Left lobe of liver (tissue), 2 donors: Measurements from ENCODE around the gene HIP1. TPM values are rescaled to one million over a fixed set of nuclear protein-coding genes. Genes with fewer than 3 reads are reported as not detected.
"Not testable (repeated sequence)": the region's sequence is repeated elsewhere in the genome, so short reads cannot be mapped to it uniquely, and the experiment has no call there.

Experiments
- ATAC-seq: fragments of 200-7000 bp; cut with Tn5 transposase; one replicate; pipeline ENCODE4 v1.9.1; 2020; ENCODE audit warnings: mild to moderate bottlenecking, moderate library complexity
- DNase-seq: peaks from one replicate; pipeline ENCODE4 v3.0.0-alpha.2; 2020; ENCODE audit warnings: low spot score
- total RNA-seq: library from RNA; stranded (reverse); gene quantifications from one replicate; pipeline ENCODE4 v1.2.1, GENCODE V29; 2021
- donor health status: DM: no; HTN: no; CAD: no; lungs with moderate emphysema.
- donor health status: DM: no; HTN: yes; CAD: no.

The HIP1 gene
- total RNA-seq, 1 donor from 2014 or later, result 20.3 TPM

DNA sequence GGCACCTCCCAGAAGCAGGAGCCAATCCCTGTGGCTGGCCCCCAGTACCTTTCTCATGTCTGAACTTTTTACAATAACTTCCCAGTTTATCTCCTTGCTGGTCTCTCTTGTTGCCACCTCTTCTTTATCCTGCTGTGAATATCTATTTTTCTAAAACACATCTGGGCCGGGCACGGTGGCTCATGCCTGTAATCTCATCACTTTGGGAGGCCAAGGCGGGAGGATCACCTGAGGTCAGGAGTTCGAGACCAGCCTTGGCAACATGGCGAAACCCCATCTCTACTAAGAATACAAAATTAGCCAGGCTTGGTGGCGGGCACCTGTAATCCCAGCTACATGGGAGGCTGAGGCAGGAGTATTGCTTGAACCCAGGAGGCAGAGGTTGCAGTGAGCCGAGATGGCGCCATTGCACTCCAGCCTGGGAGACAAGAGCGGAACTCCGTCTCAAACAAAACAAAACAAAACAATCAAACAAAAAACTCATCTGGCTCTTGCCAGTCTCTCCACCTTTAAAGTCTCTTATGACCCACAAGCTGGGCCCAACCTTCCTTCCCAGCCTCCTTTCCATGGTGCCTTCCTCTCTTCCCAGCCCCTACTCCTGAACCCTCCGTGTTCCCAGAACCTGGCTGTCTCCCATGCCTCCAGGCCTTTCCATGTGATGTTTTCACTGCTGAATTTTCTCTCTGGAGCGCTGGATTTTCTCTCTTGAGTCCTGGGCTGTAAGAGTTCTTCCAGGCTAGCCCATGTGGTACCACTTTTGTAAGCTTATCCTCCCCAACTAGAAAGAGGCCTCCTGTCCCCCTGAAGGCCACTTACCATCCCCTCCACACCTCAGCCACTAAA lies 51.3 kb downstream of the HIP1 start:
- DNase-seq, result no peak
- ATAC-seq, result no peak

DNA sequence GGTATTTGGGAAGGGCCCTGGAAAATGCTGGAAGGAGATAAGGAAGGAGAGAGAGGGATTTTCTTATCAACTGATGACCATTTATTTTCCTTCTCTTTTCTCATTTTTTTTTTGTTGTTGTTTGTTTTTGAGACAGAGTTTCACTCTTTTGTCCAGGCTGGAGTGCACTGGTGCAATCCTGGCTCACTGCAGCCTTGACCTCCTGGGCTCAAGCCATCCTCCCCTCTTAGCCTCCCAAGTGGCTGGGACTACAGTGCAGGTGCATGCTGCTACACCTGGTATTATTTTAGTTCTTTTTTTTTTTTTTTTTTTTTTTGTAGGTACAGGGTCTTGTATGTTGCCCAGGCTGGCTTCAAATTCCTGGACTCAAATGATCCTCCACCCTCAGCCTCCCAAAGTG lies 52.2 kb downstream of the HIP1 start:
- ATAC-seq, result no peak
- no peak for DNase-seq

DNA sequence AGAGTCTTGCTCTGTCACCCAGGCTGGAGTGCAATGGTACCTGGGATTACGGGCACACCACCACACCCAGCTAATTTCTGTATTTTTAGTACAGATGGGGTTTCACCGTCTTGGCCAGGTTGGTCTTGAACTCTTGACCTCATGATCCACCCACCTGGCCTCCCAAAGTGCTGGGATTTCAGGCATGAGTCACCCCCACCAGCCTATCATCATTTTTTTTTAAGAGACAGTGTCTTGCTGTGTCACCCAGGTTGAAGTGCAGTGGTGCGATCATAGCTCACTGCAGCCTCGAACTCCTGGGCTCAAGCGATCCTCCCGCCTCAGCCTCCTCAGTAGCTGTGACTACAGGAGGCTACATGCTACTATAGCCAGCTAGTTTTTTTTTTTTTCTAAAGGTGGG lies 56.7 kb downstream of the HIP1 start:
- ATAC-seq, DNase-seq: not testable (repeated sequence)

GRCh38 chr7:75679060-75679459 lies 59.7 kb downstream of the HIP1 start:
- ATAC-seq, result no peak
- no peak for DNase-seq

GRCh38 chr7:75669579-75669978 lies 69.2 kb downstream of the HIP1 start:
- no peak for ATAC-seq

GRCh38 chr7:75667938-75668337 lies 70.8 kb downstream of the HIP1 start:
- DNase-seq, result no peak
- no peak for ATAC-seq

More at GRCh38 chr7:75669579-75669978, 69.2 kb downstream of the HIP1 start:
- DNase-seq, result no peak

- no peak for DNase-seq
- ATAC-seq, result no peak
Observed at GRCh38 chr7:75663302-75663907, 75.3 kb downstream of the HIP1 start.

GRCh38 chr7:75662579-75663301 lies 76.0 kb downstream of the HIP1 start:
- ATAC-seq, result no peak
- DNase-seq, result no peak

DNA sequence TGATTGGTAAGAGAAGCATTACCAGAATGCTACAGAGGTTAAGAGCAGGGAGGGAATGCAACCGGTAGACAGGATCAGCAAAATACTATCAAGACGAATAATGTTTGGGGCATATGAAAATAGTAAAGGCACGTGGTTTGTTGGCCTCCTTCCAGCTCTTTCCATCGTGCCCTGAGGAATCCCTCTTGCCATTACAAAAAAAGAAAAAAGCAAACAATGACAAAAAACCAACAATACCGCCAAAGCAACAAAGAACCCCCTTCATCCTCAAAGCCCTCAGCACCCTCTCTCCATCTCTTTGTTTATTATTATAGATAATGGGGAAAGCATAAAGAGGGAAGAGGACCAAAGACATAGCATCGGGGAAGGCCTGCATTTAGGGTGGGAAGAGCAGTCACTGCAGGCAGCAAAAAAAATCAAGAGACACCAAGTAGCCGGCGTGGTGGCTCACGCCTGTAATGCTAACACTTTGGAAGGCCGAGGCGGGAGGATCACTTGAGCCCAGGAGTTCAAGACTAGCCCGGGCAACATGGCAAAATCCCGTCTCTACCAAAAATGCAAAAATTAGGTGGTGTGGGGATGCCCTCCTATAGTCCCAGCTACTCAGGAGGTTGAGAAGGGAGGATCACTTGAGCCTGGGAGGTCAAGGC lies 78.0 kb downstream of the HIP1 start:
- DNase-seq, result no peak
- no peak for ATAC-seq

DNA sequence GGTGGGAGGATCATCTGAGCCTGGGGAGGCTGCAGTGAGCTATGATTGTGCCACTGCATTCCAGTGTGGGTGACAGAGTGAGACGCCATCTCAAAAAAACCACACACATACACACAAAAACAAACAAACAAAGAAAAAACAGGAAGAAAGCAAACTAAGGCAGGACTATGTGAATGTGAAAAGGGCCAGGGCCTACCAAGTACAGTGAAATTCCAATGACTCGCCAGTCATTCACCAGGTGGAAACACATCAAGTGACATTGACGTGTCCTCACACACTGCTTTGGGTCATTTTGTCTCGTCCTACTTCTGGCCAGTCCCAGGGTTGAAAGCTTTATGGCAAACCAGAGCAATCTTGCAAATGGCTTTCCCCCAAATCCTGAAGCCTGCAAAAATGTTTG lies 79.9 kb downstream of the HIP1 start:
- DNase-seq, result no peak
- no peak for ATAC-seq

- no peak for ATAC-seq
- DNase-seq, result no peak
Observed at GRCh38 chr7:75658369-75658768, 80.4 kb downstream of the HIP1 start.

GRCh38 chr7:75657866-75658265 lies 80.9 kb downstream of the HIP1 start:
- DNase-seq, result no peak
- no peak for ATAC-seq

DNA sequence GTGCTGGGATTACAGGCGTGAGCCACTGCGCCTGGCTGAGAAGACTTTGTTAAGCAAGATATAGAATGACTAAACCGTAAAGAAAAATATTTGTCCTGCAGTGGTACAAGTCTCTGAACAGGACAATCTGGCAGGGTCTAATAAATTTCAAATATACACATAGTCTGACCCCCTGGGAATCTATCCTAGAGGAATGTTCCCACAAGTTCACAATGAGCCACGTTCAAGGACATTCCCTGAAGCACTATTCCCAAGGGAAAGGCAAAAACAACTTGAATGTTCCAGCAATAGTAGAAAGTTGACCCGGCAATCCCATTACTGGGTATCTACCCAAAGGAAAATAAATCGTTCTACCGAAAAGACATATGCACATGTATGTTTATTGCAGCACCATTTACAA lies 82.0 kb downstream of the HIP1 start:
- no peak for DNase-seq
- no peak for ATAC-seq

DNA sequence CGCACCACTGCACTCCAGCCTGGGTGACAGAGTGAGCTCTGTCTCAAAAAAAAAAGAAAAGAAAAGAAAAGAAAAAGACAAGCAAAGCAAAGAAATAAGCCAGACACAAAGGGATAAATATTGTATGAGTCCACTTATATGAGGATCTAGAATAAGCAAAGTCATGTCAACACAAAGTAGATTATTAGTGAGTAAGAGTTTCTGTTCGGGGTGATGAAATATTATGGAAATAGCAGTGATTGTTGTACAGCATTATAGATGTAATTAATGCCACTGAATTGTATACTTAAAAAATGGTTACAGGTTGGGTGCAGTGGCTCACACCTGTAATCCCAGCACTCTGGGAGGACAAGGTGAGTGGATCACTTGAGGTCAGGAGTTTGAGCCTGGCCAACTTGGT lies 83.2 kb downstream of the HIP1 start:
- ATAC-seq (no peak), DNase-seq (no peak)

DNA sequence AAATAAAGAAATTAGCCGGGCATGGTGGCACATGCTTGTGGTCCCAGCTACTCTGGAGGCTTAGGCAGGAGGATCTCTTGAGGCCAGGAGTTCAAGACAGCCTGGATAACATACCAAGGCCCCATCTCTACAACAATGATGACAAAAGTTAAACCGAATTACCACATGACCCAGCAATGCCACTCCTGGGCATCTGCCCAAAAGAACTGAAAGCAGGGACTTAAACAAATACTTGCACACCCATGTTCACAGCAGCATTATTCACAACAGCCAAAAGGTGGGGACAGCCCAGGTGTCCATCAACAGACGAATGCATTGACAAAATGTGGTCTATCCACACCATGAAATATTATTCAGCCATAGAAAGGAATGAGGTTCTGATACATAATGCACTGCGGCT lies 83.9 kb downstream of the HIP1 start:
- ATAC-seq (peak; percentile 48), DNase-seq (no peak)

DNA sequence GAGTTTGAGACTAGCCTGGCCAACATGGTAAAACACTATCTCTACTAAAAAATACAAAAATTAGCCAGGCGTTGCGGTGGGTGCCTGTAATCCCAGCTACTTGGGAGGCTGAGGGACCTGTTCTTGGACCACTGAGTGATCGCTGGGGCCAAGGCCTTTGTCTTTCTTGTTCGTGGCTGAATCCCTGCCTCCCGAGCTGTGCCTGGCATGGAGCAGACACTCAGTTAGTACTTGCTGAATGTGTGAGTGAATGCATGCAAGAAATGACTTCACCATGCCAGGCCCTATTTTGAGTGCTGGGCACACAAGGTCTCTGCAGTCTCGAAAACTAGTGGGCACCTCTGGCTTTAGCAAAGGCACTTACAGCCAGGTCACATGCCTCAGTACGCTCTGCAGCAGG lies 85.1 kb downstream of the HIP1 start:
- DNase-seq, result no peak
- no peak for ATAC-seq

DNA sequence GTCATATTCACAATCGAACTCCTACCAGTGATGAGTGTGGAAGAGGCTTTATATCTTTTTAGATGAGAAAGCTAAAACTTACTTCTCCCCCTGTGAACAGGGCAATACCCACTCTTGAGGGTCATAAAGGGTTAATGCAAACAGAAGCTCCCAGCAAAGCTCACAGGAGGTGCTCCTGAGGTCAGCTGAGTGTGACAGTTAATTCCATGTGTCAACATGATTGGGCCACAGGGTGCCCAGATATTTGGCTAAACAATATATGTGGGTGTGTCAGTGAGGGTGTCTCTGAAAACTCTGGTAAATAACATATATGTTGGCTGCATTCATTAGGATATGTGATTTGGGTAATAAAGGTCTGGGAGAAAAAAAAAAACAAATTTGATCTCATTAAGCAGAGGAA lies 86.0 kb downstream of the HIP1 start:
- no peak for ATAC-seq

GRCh38 chr7:75650681-75651080 lies 88.1 kb downstream of the HIP1 start:
- DNase-seq (peak; percentile 62), ATAC-seq (peak; percentile 53)

More for the DNA sequence above, 86.0 kb downstream of the HIP1 start:
- no peak for DNase-seq

DNA sequence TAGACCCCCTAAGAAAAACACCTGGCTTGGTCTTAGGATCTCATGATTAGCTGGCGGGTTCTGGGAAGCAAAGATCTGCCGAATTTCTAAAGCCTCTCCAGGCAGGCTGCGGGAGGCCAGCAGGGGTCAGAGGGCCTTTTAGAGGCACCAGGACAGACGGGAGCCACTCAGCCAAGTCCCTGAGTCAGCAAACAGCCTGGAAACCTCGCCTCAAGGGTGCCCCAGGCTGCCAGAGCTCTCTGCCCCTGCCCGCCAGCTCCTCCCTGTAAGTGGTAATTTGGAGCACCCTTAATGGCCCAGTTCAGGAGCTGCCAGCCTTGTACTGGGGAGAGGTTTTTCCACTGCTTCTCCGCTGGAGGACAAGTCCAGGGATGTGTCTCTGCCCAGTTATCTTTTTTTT lies 88.7 kb downstream of the HIP1 start:
- ATAC-seq, result peak; percentile 86

GRCh38 chr7:75649462-75649861 lies 89.3 kb downstream of the HIP1 start:
- DNase-seq (peak; percentile 84), ATAC-seq (peak; percentile 86)

More for the DNA sequence above, 88.7 kb downstream of the HIP1 start:
- peak; percentile 74 for DNase-seq

- DNase-seq, result no peak
- no peak for ATAC-seq
Observed at GRCh38 chr7:75647709-75648438, 90.9 kb downstream of the HIP1 start.
